ENCODE measurements around the gene FGF11. TPM values are rescaled to one million over a fixed set of nuclear protein-coding genes. Genes with fewer than 3 reads are reported as not detected.
A peak's percentile ranks its signal among the peaks of the same experiment; 100 is the strongest.

FGF11 gene
- total and polyA plus RNA-seq, 2 of the 13 experiments (the other 11 are each of a cell fraction or from before 2014, with no cell fraction given) = 0.20 to 7.6 TPM

- peak; percentile 37; the same call in 1 of the 2 replicates for TF ChIP-seq PHF20 (CRISPR knock-in tag; IDR thresholded peaks at IDR 0.05)
- TF ChIP-seq MXI1 (IDR thresholded peaks at IDR 0.05; ENCODE audit: borderline replicate concordance, low read depth, low read length) = peak; percentile 54; the same call in 1 of the 3 replicates
- TF ChIP-seq, protein P1, sequence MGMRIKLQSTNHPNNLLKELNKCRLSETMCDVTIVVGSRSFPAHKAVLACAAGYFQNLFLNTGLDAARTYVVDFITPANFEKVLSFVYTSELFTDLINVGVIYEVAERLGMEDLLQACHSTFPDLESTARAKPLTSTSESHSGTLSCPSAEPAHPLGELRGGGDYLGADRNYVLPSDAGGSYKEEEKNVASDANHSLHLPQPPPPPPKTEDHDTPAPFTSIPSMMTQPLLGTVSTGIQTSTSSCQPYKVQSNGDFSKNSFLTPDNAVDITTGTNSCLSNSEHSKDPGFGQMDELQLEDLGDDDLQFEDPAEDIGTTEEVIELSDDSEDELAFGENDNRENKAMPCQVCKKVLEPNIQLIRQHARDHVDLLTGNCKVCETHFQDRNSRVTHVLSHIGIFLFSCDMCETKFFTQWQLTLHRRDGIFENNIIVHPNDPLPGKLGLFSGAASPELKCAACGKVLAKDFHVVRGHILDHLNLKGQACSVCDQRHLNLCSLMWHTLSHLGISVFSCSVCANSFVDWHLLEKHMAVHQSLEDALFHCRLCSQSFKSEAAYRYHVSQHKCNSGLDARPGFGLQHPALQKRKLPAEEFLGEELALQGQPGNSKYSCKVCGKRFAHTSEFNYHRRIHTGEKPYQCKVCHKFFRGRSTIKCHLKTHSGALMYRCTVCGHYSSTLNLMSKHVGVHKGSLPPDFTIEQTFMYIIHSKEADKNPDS (CRISPR knock-in tag; IDR thresholded peaks at IDR 0.05) = no peak
- TF ChIP-seq, protein P2, sequence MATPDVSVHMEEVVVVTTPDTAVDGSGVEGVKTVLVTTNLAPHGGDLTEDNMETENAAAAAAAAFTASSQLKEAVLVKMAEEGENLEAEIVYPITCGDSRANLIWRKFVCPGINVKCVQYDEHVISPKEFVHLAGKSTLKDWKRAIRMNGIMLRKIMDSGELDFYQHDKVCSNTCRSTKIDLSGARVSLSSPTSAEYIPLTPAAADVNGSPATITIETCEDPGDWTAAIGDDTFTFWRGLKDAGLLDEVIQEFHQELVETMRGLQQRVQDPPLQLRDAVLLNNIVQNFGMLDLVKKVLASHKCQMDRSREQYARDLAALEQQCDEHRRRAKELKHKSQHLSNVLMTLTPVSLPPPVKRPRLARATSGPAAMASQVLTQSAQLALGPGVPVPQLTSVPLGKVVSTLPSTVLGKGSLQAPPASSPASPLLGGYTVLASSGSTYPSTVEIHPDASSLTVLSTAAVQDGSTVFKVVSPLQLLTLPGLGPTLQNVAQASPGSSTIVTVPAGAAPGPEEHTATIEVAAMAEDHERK (CRISPR knock-in tag; IDR thresholded peaks at IDR 0.05; ENCODE audit: low read depth) = no peak
- TF ChIP-seq, protein P3, sequence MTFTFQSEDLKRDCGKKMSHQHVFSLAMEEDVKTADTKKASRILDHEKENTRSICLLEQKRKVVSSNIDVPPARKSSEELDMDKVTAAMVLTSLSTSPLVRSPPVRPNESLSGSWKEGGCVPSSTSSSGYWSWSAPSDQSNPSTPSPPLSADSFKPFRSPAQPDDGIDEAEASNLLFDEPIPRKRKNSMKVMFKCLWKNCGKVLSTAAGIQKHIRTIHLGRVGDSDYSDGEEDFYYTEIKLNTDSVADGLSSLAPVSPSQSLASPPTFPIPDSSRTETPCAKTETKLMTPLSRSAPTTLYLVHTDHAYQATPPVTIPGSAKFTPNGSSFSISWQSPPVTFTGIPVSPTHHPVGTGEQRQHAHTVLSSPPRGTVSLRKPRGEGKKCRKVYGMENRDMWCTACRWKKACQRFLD (CRISPR knock-in tag; IDR thresholded peaks at IDR 0.05; ENCODE audit: borderline replicate concordance) = no peak
- no peak for TF ChIP-seq HNRNPUL1 (IDR thresholded peaks at IDR 0.05; ENCODE audit: low read depth, low read length)
- no peak for TF ChIP-seq ESRRA (CRISPR knock-in tag; IDR thresholded peaks at IDR 0.05; ENCODE audit: low read depth)
- TF ChIP-seq MYNN (CRISPR knock-in tag; IDR thresholded peaks at IDR 0.05; ENCODE audit: low read depth) = 0 out of 2 replicates have a peak, but pooled peaks have one; percentile 64
- TF ChIP-seq IRX3 (CRISPR knock-in tag; IDR thresholded peaks at IDR 0.05; ENCODE audit: borderline replicate concordance, low read depth) = peak; percentile 27; the same call in 1 of the 2 replicates
- TF ChIP-seq SUZ12 (IDR thresholded peaks at IDR 0.05; ENCODE audit: low read depth, low read length) = no peak
- TF ChIP-seq, protein P4, sequence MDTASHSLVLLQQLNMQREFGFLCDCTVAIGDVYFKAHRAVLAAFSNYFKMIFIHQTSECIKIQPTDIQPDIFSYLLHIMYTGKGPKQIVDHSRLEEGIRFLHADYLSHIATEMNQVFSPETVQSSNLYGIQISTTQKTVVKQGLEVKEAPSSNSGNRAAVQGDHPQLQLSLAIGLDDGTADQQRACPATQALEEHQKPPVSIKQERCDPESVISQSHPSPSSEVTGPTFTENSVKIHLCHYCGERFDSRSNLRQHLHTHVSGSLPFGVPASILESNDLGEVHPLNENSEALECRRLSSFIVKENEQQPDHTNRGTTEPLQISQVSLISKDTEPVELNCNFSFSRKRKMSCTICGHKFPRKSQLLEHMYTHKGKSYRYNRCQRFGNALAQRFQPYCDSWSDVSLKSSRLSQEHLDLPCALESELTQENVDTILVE (CRISPR knock-in tag; IDR thresholded peaks at IDR 0.05) = peak; percentile 51
- TF ChIP-seq NONO (IDR thresholded peaks at IDR 0.05) = no peak
- peak; percentile 78 for TF ChIP-seq NONO (CRISPR knock-in tag; conservative IDR thresholded peaks at IDR 0.05)
- TF ChIP-seq ZNF776 (CRISPR knock-in tag; IDR thresholded peaks at IDR 0.05) = peak; percentile 38; the same call in 1 of the 2 replicates
- no peak for TF ChIP-seq SYNCRIP (IDR thresholded peaks at IDR 0.05; ENCODE audit: insufficient read depth, low read depth, low read length)
- TF ChIP-seq AHDC1 (CRISPR knock-in tag; IDR thresholded peaks at IDR 0.05; ENCODE audit: borderline replicate concordance) = no peak
- TF ChIP-seq MYC (CRISPR knock-in tag; IDR thresholded peaks at IDR 0.05; ENCODE audit: borderline replicate concordance) = peak; percentile 81; the same call in 1 of the 2 replicates
Observed at GRCh38 chr17:7394452-7395191, 44.7 kb upstream of the FGF11 start, which contains the start of gene PLSCR3 (continued).

Measured in HepG2 (cell line).